HG02973 (cell line): Measurements from ENCODE around the gene BTBD7.

Source experiments
- ATAC-seq: cut with Tn5 transposase; IDR thresholded peaks from one replicate; pipeline ENCODE4 v1.9.1; 2021; ENCODE audit warnings: moderate library complexity; ENCODE audit not compliant: unreplicated experiment

BTBD7 gene

GRCh38 chr14:93302688-93303581, 29.9 kb downstream of the BTBD7 start:
- ATAC-seq = no peak

- ATAC-seq = no peak
Observed at GRCh38 chr14:93301821-93302447, 30.9 kb downstream of the BTBD7 start.

DNA sequence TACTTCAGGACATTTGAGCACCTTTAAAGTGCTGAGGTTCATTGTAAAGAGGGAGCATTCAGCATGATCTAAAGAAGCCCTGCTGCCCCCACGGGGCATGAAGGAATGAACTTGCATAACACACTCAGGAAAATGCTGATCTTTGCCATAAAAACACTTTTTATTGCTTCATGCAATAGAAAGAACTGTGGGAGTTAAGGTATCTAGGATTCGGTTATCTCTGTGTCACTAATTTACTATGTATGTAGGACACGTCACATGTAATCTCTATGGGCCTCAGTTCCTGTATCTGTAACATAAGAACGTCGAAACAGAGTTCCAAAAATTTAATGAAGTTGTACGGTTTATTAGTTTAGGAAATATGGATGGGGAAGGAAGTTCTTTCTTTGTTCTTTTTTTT, 33.0 kb downstream of the BTBD7 start:
- ATAC-seq = no peak

DNA sequence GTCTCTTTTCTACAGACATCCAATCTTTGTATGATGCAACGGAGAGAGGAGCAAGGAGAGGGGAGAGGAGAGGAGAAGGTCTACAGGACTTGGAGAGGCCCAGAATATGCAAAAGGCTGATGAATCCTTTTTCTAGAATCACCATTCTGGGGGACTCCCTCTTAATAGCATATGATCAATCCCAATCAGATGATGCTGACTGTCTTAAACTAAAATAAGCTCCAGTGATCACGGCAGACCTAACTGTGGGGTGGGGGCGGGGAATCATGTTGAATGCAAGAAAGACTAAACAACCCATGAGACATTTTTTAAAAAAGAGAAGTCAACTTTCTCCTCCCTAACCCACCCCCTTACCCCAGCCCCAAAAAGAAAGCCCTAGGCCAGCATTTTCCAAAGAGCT, 33.4 kb downstream of the BTBD7 start:
- no peak for ATAC-seq

DNA sequence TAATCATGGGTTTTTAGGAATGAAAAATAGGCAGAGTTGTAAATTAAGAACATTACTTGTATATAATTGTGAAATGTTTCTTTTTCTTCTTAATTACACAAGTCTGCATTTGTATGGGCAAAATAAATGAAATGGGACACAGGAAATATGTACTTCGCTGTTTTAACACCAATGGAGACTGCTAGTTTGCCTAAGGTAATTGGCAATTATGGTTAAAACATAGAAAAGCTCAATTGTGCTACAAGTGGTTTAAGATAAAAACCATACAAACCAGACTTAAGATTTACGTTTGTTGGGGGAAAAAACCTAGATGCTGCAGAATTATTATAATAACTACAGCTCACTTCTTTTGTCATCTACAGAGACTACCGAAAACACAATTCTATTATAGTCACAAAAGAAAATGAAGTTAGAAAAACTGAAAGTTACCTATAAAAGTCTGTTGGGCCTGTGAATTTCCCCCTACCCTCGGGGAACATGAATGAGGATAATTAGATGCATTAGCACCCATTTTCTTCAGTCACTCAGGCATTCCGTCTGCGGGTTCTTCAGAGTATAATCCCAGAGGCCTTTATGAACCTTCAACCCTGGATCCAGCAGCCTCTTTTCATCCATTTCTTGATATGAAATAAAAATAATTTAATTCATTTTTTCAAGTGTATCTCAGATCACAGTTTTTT, 37.2 kb downstream of the BTBD7 start:
- no peak for ATAC-seq

GRCh38 chr14:93286212-93286890, 46.5 kb downstream of the BTBD7 start:
- ATAC-seq = no peak

DNA sequence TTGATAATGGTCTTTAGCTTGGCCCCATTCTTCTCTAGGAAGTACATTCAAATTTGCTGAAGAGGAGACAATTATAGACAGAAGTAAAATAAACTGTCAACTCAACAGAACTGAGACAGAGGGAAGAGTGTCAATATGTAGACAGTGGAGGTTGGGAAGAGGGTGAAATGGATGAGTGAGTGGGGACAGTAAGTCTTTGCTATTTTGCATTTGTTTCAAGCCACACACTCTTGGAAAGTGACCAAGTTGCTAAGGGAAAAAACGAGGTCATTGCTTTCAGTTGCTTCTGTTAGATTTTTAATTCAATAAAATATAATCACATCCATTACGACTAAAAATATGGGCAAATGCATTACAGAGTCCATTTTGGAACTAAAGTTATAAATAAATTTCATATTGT, 47.8 kb downstream of the BTBD7 start:
- no peak for ATAC-seq

DNA sequence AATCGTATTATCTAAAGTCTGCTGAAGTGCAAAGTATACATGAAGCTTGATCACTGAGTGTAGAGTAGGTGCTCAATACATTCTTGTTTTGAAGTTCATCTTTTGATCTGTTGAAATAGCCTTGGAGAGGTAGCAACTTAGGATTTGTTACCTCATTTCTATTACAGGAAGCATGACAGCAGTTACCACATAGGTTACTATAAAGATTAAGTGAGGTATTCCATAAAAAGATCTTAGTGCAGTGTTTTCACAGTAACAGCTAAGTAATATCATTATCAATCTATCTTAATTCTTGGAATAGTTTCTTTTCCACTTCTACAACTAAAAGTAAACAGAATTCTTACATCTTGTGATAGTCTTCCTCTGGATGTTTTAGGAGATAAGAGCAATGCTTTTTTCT, 50.9 kb downstream of the BTBD7 start:
- ATAC-seq = no peak

GRCh38 chr14:93280743-93281142, 52.1 kb downstream of the BTBD7 start:
- no peak for ATAC-seq

- ATAC-seq = no peak
Observed at GRCh38 chr14:93276031-93276716, 56.7 kb downstream of the BTBD7 start.

- no peak for ATAC-seq
Observed at GRCh38 chr14:93274055-93274806, 58.6 kb downstream of the BTBD7 start.

DNA sequence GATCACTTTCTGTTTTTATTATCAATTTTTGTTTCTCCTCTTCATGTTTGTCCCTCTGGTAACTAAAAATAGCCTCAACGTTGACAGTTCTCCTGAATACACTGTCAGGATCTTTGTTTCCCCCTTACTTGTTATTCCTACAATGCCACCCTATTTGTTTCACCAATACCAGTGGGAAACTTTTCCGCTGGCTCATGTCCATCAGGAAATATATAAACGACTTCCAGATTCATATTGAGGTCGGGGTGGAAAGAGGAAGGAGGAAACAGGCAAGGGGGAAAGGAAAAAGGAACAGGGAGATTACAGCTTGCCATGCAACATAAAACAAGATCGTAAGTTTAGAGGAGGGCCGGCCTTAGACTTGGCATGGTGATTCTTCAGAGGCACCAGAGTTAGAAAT, 61.7 kb downstream of the BTBD7 start:
- no peak for ATAC-seq

- no peak for ATAC-seq
Observed at GRCh38 chr14:93269341-93270068, 63.3 kb downstream of the BTBD7 start.

DNA sequence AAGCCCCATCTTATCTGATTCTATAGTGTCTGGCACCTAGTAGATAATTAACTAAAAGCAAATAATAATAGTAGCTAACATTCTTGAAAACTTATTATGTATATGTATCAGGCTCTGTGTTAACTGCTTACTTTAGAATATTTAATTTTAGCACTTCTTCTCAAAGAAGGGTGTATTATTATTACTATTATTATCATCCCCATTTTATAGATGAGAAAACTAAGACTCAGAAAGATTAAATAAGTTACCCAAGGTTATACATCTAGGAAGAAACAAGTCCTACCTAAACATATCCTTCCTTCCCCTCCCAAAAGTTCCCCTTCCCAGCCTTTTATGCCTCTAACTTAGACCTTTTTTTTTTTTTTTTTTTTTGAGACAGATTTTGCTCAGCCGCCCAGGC, 64.4 kb downstream of the BTBD7 start:
- no peak for ATAC-seq

- no peak for ATAC-seq
Observed at GRCh38 chr14:93267149-93267711, 65.6 kb downstream of the BTBD7 start.

DNA sequence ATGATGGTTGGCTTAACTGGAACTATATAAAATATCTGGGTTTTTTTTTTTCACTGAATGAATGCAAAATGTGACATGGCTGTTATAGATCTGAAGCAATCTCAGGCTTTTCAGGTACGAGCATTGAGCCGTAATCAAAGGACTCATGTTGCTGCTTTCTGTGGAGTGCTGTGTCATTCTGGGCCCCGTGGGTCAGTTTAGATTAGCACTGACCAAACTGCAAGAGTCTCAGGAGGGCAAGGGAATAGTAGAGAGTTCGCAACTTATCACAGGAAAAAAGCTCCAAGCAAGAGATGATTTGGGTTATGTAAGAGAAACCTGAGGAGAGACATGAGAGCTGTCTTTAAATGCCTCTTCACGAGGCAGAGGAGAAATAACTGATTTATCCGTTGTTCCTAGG, 66.7 kb downstream of the BTBD7 start:
- no peak for ATAC-seq

- no peak for ATAC-seq
Observed at GRCh38 chr14:93263416-93263815, 69.4 kb downstream of the BTBD7 start.

GRCh38 chr14:93262446-93262845, 70.4 kb downstream of the BTBD7 start:
- no peak for ATAC-seq
